ENCODE measurements around the gene KY. TPM values are rescaled to one million over a fixed set of nuclear protein-coding genes. Genes with fewer than 3 reads are reported as not detected.
A peak's percentile ranks its signal among the peaks of the same experiment; 100 is the strongest.

Gene KY
- total RNA-seq, 1 donor from 2014 or later, result 0.65 TPM

GRCh38 chr3:134645515-134645914 is 5.3 kb downstream of the KY start:
- no peak for DNase-seq (ENCODE audit: low read depth)

GRCh38 chr3:134644731-134645514 is 5.9 kb downstream of the KY start:
- DNase-seq (ENCODE audit: low read depth), result no peak

- DNase-seq (ENCODE audit: low read depth), result no peak
Measured at GRCh38 chr3:134643150-134643675, 7.6 kb downstream of the KY start.

- DNase-seq (ENCODE audit: low read depth), result no peak
Measured at GRCh38 chr3:134642445-134643149, 8.2 kb downstream of the KY start.

- no peak for DNase-seq (ENCODE audit: low read depth)
Measured at GRCh38 chr3:134641671-134642300, 9.0 kb downstream of the KY start.

GRCh38 chr3:134640872-134641470 is 9.9 kb downstream of the KY start:
- peak; percentile 27 for DNase-seq (ENCODE audit: low read depth)

- no peak for DNase-seq (ENCODE audit: low read depth)
Measured at GRCh38 chr3:134640378-134640777, 10.4 kb downstream of the KY start.

GRCh38 chr3:134638385-134639030 is 12.3 kb downstream of the KY start:
- DNase-seq (ENCODE audit: low read depth), result no peak

- no peak for DNase-seq (ENCODE audit: low read depth)
Measured at GRCh38 chr3:134636406-134636805, 14.4 kb downstream of the KY start.

GRCh38 chr3:134630506-134630905 is 20.3 kb downstream of the KY start:
- peak; percentile 3 for DNase-seq (ENCODE audit: low read depth)

GRCh38 chr3:134628884-134629283 is 21.9 kb downstream of the KY start:
- DNase-seq (ENCODE audit: low read depth), result no peak

GRCh38 chr3:134627831-134628230 is 23.0 kb downstream of the KY start:
- DNase-seq (ENCODE audit: low read depth), result peak; percentile 76

GRCh38 chr3:134625885-134626741 is 24.7 kb downstream of the KY start:
- no peak for DNase-seq (ENCODE audit: low read depth)

GRCh38 chr3:134625462-134625861 is 25.4 kb downstream of the KY start:
- no peak for DNase-seq (ENCODE audit: low read depth)

GRCh38 chr3:134624537-134625287 is 26.1 kb downstream of the KY start:
- DNase-seq (ENCODE audit: low read depth), result no peak

GRCh38 chr3:134623615-134624245 is 27.1 kb downstream of the KY start:
- DNase-seq (ENCODE audit: low read depth), result no peak

GRCh38 chr3:134622806-134623365 is 27.9 kb downstream of the KY start:
- DNase-seq (ENCODE audit: low read depth), result no peak

- DNase-seq (ENCODE audit: low read depth), result no peak
Measured at GRCh38 chr3:134621854-134622253, 29.0 kb downstream of the KY start.

GRCh38 chr3:134620476-134621115 is 30.2 kb downstream of the KY start:
- no peak for DNase-seq (ENCODE audit: low read depth)
